Esophagus muscularis mucosa (tissue), 4 donors: ENCODE measurements around the gene MUSTN1.

Source experiments
- EP300 ChIP-seq: sonication (generic); formaldehyde crosslinking; IDR thresholded peaks from one replicate; pipeline ENCODE4 v1.6.1; 2017; ENCODE audit warnings: antibody characterized with exemption
- POLR2A ChIP-seq: fragments of 450-650 bp; IDR thresholded peaks from one replicate; pipeline ENCODE4 v1.6.1; 2017; ENCODE audit warnings: antibody characterized with exemption, moderate library complexity, mild to moderate bottlenecking, low read depth
- TF ChIP-seq, protein P1 (sequence below), 3 experiments: fragments of 200-600 bp in 2 of 3; fragments of 450-650 bp in 1 of 3; sonication (generic) in 2 of 3; IDR thresholded peaks; one replicate each; pipeline ENCODE4 v1.5.1; 2017 to 2019; ENCODE audit warnings: antibody characterized with exemption in 3 of 3, mild to moderate bottlenecking in 2 of 3, moderate library complexity in 1 of 3

DNA sequence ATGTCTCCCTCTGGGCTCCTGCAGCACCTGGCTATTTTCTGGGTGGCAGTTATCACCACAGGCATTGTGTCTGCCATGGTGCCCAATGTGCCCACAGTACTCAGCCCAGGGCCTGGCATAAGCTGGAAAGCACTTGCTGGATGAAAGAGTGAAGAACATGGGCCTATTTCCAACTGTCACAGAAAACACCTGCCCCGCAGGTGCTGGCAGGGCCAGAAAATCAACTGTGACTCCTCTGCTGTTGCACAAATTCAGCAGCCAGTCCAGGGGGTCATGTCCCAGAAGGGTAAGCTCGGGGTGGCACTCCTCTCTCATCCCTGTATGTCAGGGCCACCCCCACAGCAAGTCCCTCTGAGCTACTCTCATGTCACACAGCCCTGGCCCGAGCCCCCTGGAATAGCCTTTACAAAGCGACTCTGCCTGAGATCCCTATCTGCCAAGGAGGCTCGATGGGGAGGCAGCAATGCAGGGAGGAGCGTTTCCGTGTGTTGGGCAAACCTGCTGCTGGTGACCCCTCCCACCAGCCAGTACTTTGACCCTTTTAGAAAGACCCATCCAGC, 23.3 kb downstream of the MUSTN1 start:
- TF ChIP-seq POLR2A (no peak), EP300 (no peak)
- TF ChIP-seq, protein P1, sequence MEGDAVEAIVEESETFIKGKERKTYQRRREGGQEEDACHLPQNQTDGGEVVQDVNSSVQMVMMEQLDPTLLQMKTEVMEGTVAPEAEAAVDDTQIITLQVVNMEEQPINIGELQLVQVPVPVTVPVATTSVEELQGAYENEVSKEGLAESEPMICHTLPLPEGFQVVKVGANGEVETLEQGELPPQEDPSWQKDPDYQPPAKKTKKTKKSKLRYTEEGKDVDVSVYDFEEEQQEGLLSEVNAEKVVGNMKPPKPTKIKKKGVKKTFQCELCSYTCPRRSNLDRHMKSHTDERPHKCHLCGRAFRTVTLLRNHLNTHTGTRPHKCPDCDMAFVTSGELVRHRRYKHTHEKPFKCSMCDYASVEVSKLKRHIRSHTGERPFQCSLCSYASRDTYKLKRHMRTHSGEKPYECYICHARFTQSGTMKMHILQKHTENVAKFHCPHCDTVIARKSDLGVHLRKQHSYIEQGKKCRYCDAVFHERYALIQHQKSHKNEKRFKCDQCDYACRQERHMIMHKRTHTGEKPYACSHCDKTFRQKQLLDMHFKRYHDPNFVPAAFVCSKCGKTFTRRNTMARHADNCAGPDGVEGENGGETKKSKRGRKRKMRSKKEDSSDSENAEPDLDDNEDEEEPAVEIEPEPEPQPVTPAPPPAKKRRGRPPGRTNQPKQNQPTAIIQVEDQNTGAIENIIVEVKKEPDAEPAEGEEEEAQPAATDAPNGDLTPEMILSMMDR (IDR thresholded peaks at IDR 0.05) = no peak
